SK-N-SH (cell line): Measurements from ENCODE around the gene PUDP. TPM values are rescaled to one million over a fixed set of nuclear protein-coding genes. Genes with fewer than 3 reads are reported as not detected.

Source experiments
- CTCF ChIA-PET: fragments of 300-600, 350-600 bp; formaldehyde crosslinking; extraction: SDS; loops from one replicate; lab custom pipeline; 2021; lab: Yijun Ruan, JAX
- POLR2A ChIA-PET: fragments of 350-600 bp; sonication (Branson Sonifier 250); formaldehyde crosslinking; extraction: SDS; loops from one replicate; lab custom pipeline; 2020; ENCODE audit warnings: antibody characterized with exemption, inconsistent platforms; lab: Yijun Ruan, JAX
- DNase-seq: peaks from one replicate; pipeline ENCODE4 v3.0.0; 2012
- H2AFZ ChIP-seq: fragments of 200-600 bp; sonication (generic); 2 replicates; pipeline ENCODE4 v1.8.1; 2016; ENCODE audit warnings: antibody characterized with exemption, mild to moderate bottlenecking, low read depth
- H3F3A ChIP-seq: fragments of 200-600 bp; sonication (generic); replicated peaks from 2 replicates; pipeline ENCODE3; 2016; ENCODE audit warnings: antibody characterized with exemption, mild to moderate bottlenecking; ENCODE audit not compliant: insufficient read depth
- H3K27ac ChIP-seq, 2 experiments: fragments of 200-500 bp in 1 of 2; fragments of 200-600 bp in 1 of 2; sonication (Bioruptor generic) in 1 of 2; sonication (generic), shearing (Covaris generic) in 1 of 2; 2 replicates each; pipeline versions ENCODE4 v1.5.1 to v1.6.1; 2014 to 2016; ENCODE audit warnings: low read depth in 2 of 2, inconsistent platforms in 1 of 2, low read length in 1 of 2, mild to moderate bottlenecking in 1 of 2, mixed read lengths in 1 of 2
- H3K27me3 ChIP-seq: fragments of 200-600 bp; sonication (generic), shearing (Covaris generic); 2 replicates; pipeline ENCODE4 v1.6.1; 2016; ENCODE audit warnings: mixed run types; ENCODE audit not compliant: insufficient read depth
- H3K36me3 ChIP-seq, 2 experiments: fragments of 200-500 bp in 1 of 2; fragments of 200-600 bp in 1 of 2; sonication (Bioruptor generic) in 1 of 2; sonication (generic) in 1 of 2; replicated peaks in 1 of 2; 2 replicates each; pipeline versions ENCODE3 to v1.5.1; 2014 to 2016; ENCODE audit warnings: low read length in 1 of 2, mild to moderate bottlenecking in 1 of 2; ENCODE audit not compliant: insufficient read depth in 2 of 2, control insufficient read depth in 1 of 2
- H3K4me1 ChIP-seq, 2 experiments: fragments of 200-500 bp in 1 of 2; fragments of 200-600 bp in 1 of 2; sonication (Bioruptor generic) in 1 of 2; sonication (generic), shearing (Covaris generic) in 1 of 2; 2 replicates each; pipeline versions ENCODE4 v1.5.1 to v1.6.1; 2014 to 2016; ENCODE audit warnings: low read depth in 1 of 2, low read length in 1 of 2, mixed run types in 1 of 2; ENCODE audit not compliant: insufficient read depth in 2 of 2, control insufficient read depth in 1 of 2
- H3K4me2 ChIP-seq: fragments of 200-600 bp; sonication (generic), shearing (Covaris generic); 2 replicates; pipeline ENCODE4 v1.6.1; 2017; ENCODE audit warnings: mixed run types
- H3K4me3 ChIP-seq, 2 experiments: fragments of 200-500 bp in 1 of 2; fragments of 200-600 bp in 1 of 2; sonication (Bioruptor generic) in 1 of 2; sonication (generic), shearing (Covaris generic) in 1 of 2; 2 replicates each; pipeline versions ENCODE4 v1.5.1 to v1.8.1; 2014 to 2016; ENCODE audit warnings: low read depth in 2 of 2, inconsistent platforms in 1 of 2, low read length in 1 of 2, mild to moderate bottlenecking in 1 of 2, mixed read lengths in 1 of 2, moderate library complexity in 1 of 2
- H3K79me2 ChIP-seq: fragments of 200-600 bp; sonication (generic); 2 replicates; pipeline ENCODE4 v1.8.1; 2017; ENCODE audit warnings: mild to moderate bottlenecking; ENCODE audit not compliant: insufficient read depth
- H3K9ac ChIP-seq: fragments of 200-600 bp; sonication (generic); 2 replicates; pipeline ENCODE4 v1.6.1; 2017; ENCODE audit warnings: mixed run types
- H3K9me2 ChIP-seq: fragments of 200-600 bp; sonication (generic); 2 replicates; pipeline ENCODE4 v1.6.1; 2017; ENCODE audit warnings: mixed run types
- H3K9me3 ChIP-seq: fragments of 200-600 bp; sonication (generic); 2 replicates; pipeline ENCODE4 v1.6.1; 2017; ENCODE audit warnings: mixed run types, mild to moderate bottlenecking, moderate library complexity
- H4K20me1 ChIP-seq: fragments of 200-600 bp; sonication (generic); 2 replicates; pipeline ENCODE4 v1.6.1; 2017; ENCODE audit warnings: mild to moderate bottlenecking, mixed run types; ENCODE audit not compliant: insufficient read depth
- CHD2 ChIP-seq: fragments of 150-350 bp; IDR thresholded peaks from 2 replicates; pipeline ENCODE4 v1.6.1; 2018; ENCODE audit warnings: low read length; ENCODE audit not compliant: partially characterized antibody
- ELF1 ChIP-seq: IDR thresholded peaks from 2 replicates; pipeline ENCODE4 v1.4.0; 2012
- EP300 ChIP-seq, 2 experiments: IDR thresholded peaks; 2 replicates each; pipeline versions ENCODE4 v1.4.0 to v1.6.1; 2012; ENCODE audit warnings: borderline replicate concordance in 1 of 2, low read depth in 1 of 2, low read length in 1 of 2
- EZH2phosphoT487 ChIP-seq: fragments of 200-600 bp; sonication (generic); IDR thresholded peaks from 2 replicates; pipeline ENCODE4 v1.6.1; 2017; ENCODE audit warnings: low read depth, mixed run types, mild to moderate bottlenecking, antibody characterized with exemption, moderate library complexity, borderline replicate concordance
- FOSL2 ChIP-seq: IDR thresholded peaks from 2 replicates; pipeline ENCODE4 v1.4.0; 2012; ENCODE audit warnings: low read depth, mild to moderate bottlenecking, moderate library complexity, borderline replicate concordance
- FOXJ3 ChIP-seq: sonication (generic); formaldehyde crosslinking; IDR thresholded peaks from 2 replicates; pipeline ENCODE4 v1.5.1; 2020; ENCODE audit warnings: mild to moderate bottlenecking, missing genetic modification reagents
- GABPA ChIP-seq: IDR thresholded peaks from 2 replicates; pipeline ENCODE4 v1.4.0; 2012; ENCODE audit warnings: low read depth, mild to moderate bottlenecking
- GATA2 ChIP-seq: sonication (generic); formaldehyde crosslinking; IDR thresholded peaks from 2 replicates; pipeline ENCODE4 v1.5.0; 2020; ENCODE audit warnings: mild to moderate bottlenecking, missing genetic modification reagents
- JUND ChIP-seq: IDR thresholded peaks from 2 replicates; pipeline ENCODE4 v1.4.0; 2012
- MEF2A ChIP-seq: IDR thresholded peaks from 2 replicates; pipeline ENCODE4 v1.4.0; 2012; ENCODE audit warnings: low read depth, borderline replicate concordance
- NFIC ChIP-seq: IDR thresholded peaks from 2 replicates; pipeline ENCODE4 v1.4.0; 2012; ENCODE audit warnings: borderline replicate concordance
- NRF1 ChIP-seq: IDR thresholded peaks from 2 replicates; pipeline ENCODE4 v1.6.1; 2012; ENCODE audit warnings: low read depth, mild to moderate bottlenecking, low read length
- RCOR1 ChIP-seq: fragments of 150-350 bp; IDR thresholded peaks from 2 replicates; pipeline ENCODE4 v1.6.1; 2017; ENCODE audit warnings: antibody characterized with exemption, low read length
- RFX5 ChIP-seq: IDR thresholded peaks from 2 replicates; pipeline ENCODE4 v1.6.1; 2012; ENCODE audit warnings: mild to moderate bottlenecking, improper control_type of control experiment, low read length
- SIN3A ChIP-seq: IDR thresholded peaks from 2 replicates; pipeline ENCODE4 v1.6.1; 2012; ENCODE audit warnings: low read depth, mild to moderate bottlenecking, low read length, moderate library complexity, borderline replicate concordance
- SMC3 ChIP-seq: IDR thresholded peaks from 2 replicates; pipeline ENCODE4 v1.6.1; 2012; ENCODE audit warnings: low read depth, low read length, improper control_type of control experiment
- TAF1 ChIP-seq: IDR thresholded peaks from 2 replicates; pipeline ENCODE4 v1.6.1; 2012; ENCODE audit warnings: low read depth, mild to moderate bottlenecking, low read length, moderate library complexity, borderline replicate concordance
- TCF12 ChIP-seq: IDR thresholded peaks from 2 replicates; pipeline ENCODE4 v1.4.0; 2012
- TEAD4 ChIP-seq: IDR thresholded peaks from 2 replicates; pipeline ENCODE4 v1.4.0; 2012; ENCODE audit warnings: mild to moderate bottlenecking, borderline replicate concordance; ENCODE audit not compliant: insufficient read depth
- YY1 ChIP-seq: IDR thresholded peaks from 2 replicates; pipeline ENCODE4 v1.4.0; 2012; ENCODE audit warnings: low read depth, mild to moderate bottlenecking
- WGBS: methylation state at CpG from one replicate; pipeline ENCODE4 v1.1.6; 2017; ENCODE audit warnings: low lambda C conversion rate; 5-methylcytosine and 5-hydroxymethylcytosine counted together
- polyA plus RNA-seq, 3 experiments: library from polyadenylated mRNA; depleted of rRNA; stranded (reverse); fragments of >200 nt; gene quantifications; 2 replicates each; pipeline ENCODE4 v1.2.3, GENCODE V29; 2012
- TF ChIP-seq, protein P1 (sequence below): IDR thresholded peaks from 2 replicates; pipeline ENCODE4 v1.4.0; 2012; ENCODE audit warnings: low read depth
- TF ChIP-seq, protein P2 (sequence below): IDR thresholded peaks from 2 replicates; pipeline ENCODE4 v1.4.0; 2012; ENCODE audit warnings: low read depth, borderline replicate concordance
- TF ChIP-seq, protein P3 (sequence below): IDR thresholded peaks from 2 replicates; pipeline ENCODE4; 2012
- TF ChIP-seq, protein P4 (sequence below): fragments of 150-350 bp; IDR thresholded peaks from 2 replicates; pipeline ENCODE4 v1.6.1; 2017; ENCODE audit warnings: antibody characterized with exemption, low read length, low read depth, borderline replicate concordance
- TF ChIP-seq, protein P5 (sequence below): fragments of 150-350 bp; IDR thresholded peaks from 2 replicates; pipeline ENCODE4 v1.6.1; 2016; ENCODE audit warnings: mild to moderate bottlenecking, low read depth, low read length
- TF ChIP-seq, protein P6 (sequence below): fragments of 200-600 bp; sonication (generic); IDR thresholded peaks from 2 replicates; pipeline ENCODE4 v1.6.1; 2017; ENCODE audit warnings: antibody characterized with exemption, mild to moderate bottlenecking, moderate library complexity

The PUDP gene
- polyA plus RNA-seq, 1 of the 3 experiments (the other 2 are of a cell fraction) = 23.0 TPM

DNA sequence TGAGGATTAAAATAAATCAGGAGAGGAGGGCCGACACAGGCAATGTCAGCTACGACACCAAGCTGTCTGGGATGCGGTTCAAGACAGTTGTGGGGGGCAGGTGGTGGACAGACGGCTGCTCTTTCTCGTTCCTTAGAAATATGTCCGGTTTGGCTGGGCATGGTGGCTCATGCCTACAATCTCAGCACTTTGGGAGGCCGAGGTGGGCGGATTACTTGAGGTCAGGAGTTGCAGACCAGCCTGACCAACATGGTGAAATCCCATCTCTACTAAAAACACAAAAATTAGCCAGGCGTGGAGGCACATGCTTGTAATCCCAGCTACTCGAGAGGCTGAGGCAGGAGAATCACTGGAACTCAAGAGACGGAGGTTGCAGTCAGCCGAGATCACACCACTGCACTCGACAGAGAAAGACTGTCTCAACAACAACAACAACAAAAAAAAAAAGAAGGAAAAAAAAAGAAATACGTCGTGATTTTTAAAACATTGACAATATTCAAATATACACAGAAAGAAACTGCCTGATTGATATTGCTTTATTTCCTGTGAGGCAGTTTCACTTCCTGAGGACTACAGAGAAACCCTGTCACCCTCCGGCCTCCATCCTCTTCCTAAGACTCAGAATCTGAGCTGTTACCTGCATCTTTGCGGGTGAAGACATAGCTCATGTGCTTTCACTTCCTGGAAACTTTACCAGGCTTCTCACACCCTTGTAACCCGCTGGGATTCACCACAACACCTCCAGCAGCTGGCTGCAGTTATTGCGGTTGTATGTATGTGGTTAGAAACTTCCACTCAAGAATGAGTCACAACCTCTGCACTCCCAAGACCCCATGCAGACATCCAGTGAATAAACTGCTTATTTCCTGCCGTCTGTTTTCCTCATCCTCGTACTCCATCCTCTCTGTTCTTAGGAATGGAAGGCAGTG lies 64.2 kb downstream of the PUDP start:
- peaks cover 37% of the 10 kb centered on the region for H4K20me1 ChIP-seq
- TF ChIP-seq SIN3A (0 out of 2 replicates have a peak, but pooled peaks have one; percentile 45), YY1 (no peak), NFIC (peak; percentile 64; the same call in 1 of the 2 replicates), TCF12 (peak; percentile 89), CHD2 (no peak), TEAD4 (0 out of 2 replicates have a peak, but pooled peaks have one; percentile 63), GATA2 (CRISPR knock-in tag) (no peak), FOXJ3 (no peak), MEF2A (no peak), JUND (peak; percentile 83), GABPA (no peak), RFX5 (no peak), SMC3 (no peak), EP300 (IDR thresholded peaks at IDR 0.05; ENCODE audit: borderline replicate concordance in 1 of 2, low read depth in 1 of 2, low read length in 1 of 2) (peak in 1 of 2 experiments; percentile 65; a peak in 1 of 4 replicates), ELF1 (peak; percentile 70), TAF1 (no peak), EZH2phosphoT487 (no peak), NRF1 (no peak), FOSL2 (peak; percentile 78; the same call in 1 of the 2 replicates), RCOR1 (no peak)
- TF ChIP-seq, protein P1, sequence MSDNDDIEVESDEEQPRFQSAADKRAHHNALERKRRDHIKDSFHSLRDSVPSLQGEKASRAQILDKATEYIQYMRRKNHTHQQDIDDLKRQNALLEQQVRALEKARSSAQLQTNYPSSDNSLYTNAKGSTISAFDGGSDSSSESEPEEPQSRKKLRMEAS = peak; percentile 58; the same call in 1 of the 2 replicates
- TF ChIP-seq, protein P2, sequence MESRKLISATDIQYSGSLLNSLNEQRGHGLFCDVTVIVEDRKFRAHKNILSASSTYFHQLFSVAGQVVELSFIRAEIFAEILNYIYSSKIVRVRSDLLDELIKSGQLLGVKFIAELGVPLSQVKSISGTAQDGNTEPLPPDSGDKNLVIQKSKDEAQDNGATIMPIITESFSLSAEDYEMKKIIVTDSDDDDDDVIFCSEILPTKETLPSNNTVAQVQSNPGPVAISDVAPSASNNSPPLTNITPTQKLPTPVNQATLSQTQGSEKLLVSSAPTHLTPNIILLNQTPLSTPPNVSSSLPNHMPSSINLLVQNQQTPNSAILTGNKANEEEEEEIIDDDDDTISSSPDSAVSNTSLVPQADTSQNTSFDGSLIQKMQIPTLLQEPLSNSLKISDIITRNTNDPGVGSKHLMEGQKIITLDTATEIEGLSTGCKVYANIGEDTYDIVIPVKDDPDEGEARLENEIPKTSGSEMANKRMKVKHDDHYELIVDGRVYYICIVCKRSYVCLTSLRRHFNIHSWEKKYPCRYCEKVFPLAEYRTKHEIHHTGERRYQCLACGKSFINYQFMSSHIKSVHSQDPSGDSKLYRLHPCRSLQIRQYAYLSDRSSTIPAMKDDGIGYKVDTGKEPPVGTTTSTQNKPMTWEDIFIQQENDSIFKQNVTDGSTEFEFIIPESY = no peak; the same call in 1 of the 2 replicates
- TF ChIP-seq, protein P3, sequence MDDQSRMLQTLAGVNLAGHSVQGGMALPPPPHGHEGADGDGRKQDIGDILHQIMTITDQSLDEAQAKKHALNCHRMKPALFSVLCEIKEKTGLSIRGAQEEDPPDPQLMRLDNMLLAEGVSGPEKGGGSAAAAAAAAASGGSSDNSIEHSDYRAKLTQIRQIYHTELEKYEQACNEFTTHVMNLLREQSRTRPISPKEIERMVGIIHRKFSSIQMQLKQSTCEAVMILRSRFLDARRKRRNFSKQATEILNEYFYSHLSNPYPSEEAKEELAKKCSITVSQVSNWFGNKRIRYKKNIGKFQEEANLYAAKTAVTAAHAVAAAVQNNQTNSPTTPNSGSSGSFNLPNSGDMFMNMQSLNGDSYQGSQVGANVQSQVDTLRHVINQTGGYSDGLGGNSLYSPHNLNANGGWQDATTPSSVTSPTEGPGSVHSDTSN = peak; percentile 50
- TF ChIP-seq, protein P4, sequence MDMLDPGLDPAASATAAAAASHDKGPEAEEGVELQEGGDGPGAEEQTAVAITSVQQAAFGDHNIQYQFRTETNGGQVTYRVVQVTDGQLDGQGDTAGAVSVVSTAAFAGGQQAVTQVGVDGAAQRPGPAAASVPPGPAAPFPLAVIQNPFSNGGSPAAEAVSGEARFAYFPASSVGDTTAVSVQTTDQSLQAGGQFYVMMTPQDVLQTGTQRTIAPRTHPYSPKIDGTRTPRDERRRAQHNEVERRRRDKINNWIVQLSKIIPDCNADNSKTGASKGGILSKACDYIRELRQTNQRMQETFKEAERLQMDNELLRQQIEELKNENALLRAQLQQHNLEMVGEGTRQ = no peak
- TF ChIP-seq, protein P5, sequence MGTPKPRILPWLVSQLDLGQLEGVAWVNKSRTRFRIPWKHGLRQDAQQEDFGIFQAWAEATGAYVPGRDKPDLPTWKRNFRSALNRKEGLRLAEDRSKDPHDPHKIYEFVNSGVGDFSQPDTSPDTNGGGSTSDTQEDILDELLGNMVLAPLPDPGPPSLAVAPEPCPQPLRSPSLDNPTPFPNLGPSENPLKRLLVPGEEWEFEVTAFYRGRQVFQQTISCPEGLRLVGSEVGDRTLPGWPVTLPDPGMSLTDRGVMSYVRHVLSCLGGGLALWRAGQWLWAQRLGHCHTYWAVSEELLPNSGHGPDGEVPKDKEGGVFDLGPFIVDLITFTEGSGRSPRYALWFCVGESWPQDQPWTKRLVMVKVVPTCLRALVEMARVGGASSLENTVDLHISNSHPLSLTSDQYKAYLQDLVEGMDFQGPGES = no peak
- TF ChIP-seq, protein P6, sequence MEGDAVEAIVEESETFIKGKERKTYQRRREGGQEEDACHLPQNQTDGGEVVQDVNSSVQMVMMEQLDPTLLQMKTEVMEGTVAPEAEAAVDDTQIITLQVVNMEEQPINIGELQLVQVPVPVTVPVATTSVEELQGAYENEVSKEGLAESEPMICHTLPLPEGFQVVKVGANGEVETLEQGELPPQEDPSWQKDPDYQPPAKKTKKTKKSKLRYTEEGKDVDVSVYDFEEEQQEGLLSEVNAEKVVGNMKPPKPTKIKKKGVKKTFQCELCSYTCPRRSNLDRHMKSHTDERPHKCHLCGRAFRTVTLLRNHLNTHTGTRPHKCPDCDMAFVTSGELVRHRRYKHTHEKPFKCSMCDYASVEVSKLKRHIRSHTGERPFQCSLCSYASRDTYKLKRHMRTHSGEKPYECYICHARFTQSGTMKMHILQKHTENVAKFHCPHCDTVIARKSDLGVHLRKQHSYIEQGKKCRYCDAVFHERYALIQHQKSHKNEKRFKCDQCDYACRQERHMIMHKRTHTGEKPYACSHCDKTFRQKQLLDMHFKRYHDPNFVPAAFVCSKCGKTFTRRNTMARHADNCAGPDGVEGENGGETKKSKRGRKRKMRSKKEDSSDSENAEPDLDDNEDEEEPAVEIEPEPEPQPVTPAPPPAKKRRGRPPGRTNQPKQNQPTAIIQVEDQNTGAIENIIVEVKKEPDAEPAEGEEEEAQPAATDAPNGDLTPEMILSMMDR = no peak

More for the DNA sequence above, 64.2 kb downstream of the PUDP start:
- DNase-seq = no peak
- H3K4me1 ChIP-seq = peaks cover 0 to 6% of the 10 kb centered on the region in 2 experiments; a peak in 3 of 4 replicates
- H3K4me2 ChIP-seq = peak overlapping the region; percentile 70; the same call in 1 of the 2 replicates
- H3K9me3 ChIP-seq = no peaks in the 10 kb centered on the region
- no peaks in the 10 kb centered on the region for H3K9me2 ChIP-seq
- H3K4me3 ChIP-seq = no peak overlapping the region
- H3F3A ChIP-seq = peaks cover 6% of the 10 kb centered on the region
- POLR2A ChIA-PET = no interaction called here
- peak overlapping the region in 1 of 2 experiments; percentile 40; a peak in 1 of 4 replicates for H3K27ac ChIP-seq
- H3K36me3 ChIP-seq = no peaks in the 10 kb centered on the region
- CTCF ChIA-PET = no interaction called here
- no peak overlapping the region for H3K9ac ChIP-seq
- no peak overlapping the region for H2AFZ ChIP-seq
- no peaks in the 10 kb centered on the region for H3K27me3 ChIP-seq
- WGBS = 72% methylated on average over 21 of the region's 21 CpGs
- peaks cover 4% of the 10 kb centered on the region; the same call in 1 of the 2 replicates for H3K79me2 ChIP-seq
